Hematopoietic multipotent progenitor cell treated with erythropoietin and hydrocortisone succinate and interleukin-3 and kit ligand, for 6 days (in vitro differentiated cells): ENCODE results near the gene SOWAHD.
"Not testable (repeated sequence)": the region's sequence is repeated elsewhere in the genome, so short reads cannot be mapped to it uniquely, and the experiment has no call there.

Source experiments
- DNase-seq: peaks from one replicate; pipeline ENCODE4 v3.0.0-alpha.2; 2015

The SOWAHD gene

DNA sequence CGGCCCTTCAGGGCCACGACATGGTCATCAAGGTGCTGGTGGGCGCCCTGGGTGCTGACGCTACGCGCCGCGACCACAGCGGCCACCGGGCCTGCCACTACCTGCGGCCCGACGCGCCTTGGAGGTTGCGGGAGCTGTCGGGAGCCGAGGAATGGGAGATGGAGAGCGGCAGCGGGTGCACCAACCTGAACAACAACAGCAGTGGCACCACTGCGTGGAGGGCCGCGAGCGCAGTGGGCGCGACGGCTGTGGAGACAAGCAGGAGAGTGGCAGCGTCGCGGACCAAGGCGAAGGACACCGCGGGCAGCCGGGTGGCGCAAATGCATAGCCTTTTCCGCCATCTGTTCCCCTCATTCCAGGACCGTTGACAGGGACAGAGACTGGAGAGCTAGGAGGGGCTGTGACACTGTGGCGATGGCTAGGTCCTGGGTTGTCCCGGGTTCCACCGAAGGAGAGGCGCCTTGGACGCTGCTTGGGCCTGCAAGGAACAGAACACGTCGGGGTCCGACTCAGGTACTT, 919 bp downstream of the SOWAHD start:
- no peak for DNase-seq

DNA sequence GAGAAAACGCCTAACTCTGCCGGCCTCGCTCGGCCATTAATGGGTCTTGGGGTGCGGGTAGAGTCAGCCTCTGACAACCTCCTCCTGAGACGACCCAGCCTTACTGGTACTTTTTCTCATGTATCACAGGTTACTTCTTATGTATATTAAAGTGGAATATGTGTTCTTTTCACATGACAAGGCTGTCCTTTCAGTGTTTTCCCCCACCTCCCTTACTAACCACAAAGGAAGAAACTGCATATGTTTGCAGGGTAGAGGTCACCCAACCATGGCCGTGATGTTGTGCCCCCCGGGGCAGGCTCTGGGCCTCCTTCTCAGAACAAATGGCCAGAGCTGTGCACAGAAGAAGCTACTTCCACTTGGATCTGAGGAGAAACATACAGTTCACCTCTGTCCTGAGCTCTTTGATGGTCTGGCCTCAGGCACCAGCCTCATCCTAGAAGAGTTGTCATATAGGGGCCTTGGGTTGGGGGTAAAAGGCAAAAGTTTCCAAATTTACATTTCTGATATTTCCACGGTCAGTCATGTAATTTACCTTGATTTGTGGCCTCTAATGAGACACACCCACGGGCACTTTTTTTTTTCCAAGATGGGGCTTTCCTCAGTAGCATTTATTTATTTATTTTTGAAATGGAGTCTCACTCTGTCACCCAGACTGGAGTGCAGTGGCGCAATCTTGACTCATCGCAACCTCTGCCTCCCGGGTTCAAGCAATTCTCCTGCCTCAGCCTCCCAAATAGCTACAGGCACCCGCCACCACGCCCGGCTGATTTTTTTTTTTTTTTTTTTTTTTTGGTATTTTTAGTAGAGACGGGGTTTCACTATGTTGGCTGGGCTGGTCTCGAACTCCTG, 1.9 kb downstream of the SOWAHD start:
- DNase-seq: no peak

DNA sequence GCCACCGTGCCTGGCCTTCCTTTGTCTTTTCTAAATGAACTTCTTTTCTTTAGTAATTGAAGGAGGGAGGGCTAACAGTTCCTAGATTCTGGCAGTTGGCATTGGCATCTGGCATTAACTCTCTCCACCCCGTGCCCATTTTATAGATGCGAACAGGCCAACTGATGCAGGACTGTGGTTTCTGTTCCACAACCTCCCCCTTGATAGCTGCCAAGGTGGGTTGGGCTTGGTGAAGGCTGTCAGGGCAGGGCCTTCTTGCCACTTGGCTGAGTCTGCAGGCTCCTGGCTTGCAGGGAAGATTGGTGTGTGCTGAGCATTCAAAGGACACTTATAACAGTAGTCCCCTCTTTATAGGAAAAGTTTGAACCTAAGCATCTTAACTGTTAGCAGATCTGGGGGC, 4.3 kb downstream of the SOWAHD start:
- DNase-seq: no peak

DNA sequence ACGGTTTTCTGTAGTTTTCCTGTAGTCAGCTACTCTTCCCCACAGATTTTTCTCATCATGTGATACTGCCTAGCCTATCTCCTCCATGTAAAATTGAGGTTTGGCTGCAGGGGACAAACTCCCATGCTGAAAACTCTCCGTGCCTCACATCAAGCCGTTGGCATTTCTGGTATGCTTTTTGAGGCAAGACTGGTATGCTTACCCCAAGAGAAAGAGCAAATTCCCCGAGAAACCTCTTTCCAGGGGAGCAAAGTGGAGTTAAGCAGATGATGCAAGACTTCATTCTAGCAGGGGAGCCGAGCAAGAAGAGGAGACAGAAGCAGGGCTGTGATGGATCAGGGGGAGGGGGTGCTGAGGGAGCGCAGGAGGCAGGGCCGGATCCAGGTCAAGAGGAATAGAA, 4.8 kb downstream of the SOWAHD start:
- DNase-seq: no peak

DNA sequence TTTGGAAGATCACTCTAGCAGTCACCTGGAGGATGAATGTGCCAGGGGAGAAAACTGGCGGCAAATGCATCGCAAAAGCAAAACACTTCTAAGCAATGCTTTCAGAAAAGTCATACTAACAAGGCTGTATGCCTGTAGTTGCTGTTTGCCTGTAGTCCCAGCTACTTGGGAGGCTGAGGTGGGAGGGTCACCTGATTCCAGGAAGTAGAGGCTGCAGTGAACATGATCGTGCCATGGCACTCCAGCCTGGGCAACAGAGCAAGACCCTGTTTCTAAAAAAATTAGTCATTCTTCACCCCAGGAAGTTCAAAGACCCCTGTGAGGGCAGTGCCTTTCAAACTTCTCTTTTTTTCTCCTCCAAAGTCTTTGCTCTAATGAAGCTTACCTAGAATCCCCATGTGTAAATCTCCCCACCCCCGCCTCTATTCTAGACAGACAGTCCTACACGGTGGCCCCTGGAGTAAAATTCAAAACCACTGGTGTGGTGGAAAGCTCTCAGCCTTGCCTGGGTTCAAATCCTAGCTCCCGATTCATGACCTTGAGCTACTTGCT, 5.5 kb downstream of the SOWAHD start:
- no peak for DNase-seq

DNA sequence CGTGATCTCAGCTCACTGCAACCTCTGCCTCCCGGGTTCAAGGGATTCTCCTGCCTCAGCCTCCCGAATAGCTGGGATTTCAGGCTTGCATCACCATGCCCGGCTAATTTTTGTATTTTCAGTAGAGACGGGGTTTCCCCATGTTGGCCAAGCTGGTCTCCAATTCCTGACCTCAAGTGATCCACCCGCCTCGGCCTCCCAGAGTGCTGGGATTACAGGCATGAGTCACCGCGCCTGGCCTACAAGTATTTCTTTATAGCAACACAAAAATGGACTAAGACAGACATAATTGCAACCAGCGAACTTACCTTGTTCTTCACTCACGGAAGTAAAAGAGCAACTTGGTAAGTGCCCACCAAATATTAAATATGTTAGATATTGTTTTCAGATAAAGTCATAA, 10.0 kb downstream of the SOWAHD start:
- not testable (repeated sequence) for DNase-seq

DNA sequence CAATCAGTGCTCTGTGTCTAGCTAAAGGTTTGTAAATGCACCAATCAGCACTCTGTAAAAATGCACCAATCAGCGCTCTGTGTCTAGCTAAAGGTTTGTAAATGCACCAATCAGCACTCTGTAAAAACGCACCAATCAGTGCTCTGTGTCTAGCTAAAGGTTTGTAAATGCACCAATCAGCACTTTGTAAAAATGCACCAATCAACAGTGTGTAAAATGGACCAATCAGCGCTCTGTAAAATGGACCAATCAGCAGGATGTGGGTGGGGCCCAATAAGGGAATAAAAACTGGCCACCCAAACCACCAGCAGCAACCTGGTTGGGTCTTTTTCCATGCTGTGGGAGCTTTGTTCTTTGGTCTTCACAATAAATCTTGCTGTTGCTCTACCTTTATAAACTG, 11.0 kb downstream of the SOWAHD start:
- DNase-seq: not testable (repeated sequence)

DNA sequence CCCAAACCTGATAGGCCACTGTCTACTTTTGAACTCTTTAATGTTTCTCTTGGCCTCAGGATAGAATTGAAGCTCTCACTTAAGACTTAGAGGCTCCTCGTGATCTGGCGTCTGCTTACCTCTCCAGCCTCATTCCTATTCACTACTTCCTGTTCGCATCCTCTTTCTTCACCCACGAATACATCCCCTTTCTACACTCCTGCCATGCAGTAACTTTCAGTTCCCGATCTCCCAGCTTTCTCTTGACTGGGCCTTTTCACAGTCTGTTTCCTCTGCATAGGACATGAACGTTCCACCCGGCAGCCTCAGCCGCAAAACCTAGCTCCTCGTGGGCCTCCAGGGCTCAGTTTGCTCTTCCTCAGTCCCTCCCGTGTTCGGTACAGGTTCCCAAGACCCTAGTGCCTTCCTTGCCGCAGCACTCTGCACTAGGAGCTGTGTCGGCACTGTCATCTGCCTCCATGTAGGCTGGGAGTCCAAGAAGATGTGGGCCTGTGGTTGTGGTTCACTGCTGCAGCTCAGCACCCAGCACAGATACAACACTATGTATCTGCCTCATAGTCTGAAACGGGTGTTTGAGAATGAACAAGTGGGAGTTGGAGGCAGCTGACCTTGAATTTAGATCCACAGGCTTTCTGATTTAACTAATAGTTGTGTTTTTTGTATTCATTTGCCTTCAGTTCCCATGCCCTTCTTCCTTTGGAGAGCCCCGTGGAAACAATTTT, 17.3 kb downstream of the SOWAHD start:
- no peak for DNase-seq

DNA sequence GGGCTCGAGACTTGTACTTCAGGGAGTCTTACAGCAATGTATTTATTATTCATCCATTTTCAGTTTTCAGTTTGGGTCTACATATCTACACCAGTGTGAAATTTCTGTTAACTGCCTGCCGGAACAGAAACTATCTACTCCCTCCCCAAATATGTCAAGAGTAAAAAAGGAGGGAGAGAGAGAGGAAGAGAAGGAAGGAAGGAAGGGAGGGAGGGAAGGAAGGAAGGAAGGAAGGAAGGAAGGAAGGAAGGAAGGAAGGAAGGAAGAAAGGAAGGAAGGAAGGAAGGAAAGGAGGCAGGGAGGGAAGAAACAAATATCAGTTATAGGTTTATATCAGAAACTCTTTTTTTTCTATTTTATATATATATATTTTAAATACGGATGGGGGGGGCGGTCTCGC, 20.4 kb downstream of the SOWAHD start:
- DNase-seq: no peak

DNA sequence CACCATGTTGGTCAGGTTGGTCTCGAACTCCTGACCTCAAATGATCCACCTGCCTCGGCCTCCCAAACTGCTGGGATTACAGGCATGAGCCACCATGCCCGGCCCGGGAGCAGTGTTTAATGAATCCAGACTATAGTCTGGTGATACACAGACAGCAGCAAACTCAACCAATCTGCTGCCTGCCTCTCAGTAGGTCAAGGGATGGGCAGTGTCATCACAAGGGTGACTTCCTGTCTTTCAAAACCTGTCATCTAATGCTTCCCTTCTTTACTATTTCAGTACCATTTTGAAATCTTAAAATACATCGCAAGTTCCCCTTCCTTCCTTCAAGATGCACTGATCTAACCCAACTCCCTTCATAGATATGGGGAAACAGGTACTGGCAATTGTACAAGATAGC, 24.6 kb downstream of the SOWAHD start:
- peak; percentile 41 for DNase-seq

DNA sequence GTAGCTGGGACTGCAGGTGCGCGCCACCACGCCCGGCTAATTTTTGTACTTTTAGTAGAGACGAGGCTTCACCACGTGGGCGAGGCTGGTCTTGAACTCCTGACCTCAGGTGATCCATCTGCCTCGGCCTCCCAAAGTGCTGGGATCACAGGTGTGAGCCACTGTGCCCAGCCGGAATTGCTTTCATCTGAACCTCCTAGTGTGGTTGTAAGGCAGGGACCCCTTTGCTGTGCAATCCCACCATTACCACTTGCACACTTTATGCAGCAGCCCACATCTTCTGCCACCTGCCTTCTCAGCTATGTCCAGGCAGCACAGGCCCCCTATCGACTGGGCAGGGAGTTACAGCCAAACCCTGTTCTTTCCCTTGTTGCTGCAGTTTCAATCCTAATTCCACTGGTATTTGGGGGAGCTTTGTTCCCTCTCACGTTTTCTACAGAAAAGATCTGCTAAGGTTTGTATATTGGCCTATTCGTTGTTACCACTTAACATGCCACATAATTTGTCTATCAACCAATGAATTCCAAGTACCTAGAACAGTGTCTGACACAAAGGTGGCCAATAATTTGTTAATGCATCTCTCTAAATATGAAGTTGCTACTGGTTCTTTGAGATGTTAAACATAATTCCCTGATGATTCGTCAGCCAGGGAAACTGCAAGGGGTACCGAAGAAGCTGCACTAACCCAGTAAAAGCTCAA, 26.5 kb downstream of the SOWAHD start:
- peak; percentile 61 for DNase-seq

DNA sequence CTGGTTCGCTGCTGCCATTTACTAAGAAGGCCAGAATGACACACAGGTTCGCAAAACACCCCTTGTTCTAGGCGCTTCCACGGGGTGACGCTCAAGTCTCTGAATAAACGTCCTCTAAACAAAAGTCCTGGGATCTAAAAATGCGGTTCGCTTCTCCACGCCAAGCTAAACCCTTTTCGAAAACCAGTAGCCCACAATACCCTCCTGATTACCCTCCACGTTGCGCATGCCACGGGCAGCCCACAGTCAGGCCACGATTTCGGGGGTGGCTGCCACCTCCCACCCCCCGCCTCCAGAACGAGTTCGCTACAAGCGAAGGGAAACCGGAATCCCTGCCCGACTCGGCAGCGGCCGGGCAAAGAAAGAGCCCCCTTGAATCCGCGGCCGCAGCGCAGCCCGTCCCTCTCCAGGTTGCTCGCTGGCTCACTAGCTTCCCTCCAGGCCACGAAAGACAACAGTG, 32.6 kb downstream of the SOWAHD start:
- DNase-seq: peak; percentile 58

DNA sequence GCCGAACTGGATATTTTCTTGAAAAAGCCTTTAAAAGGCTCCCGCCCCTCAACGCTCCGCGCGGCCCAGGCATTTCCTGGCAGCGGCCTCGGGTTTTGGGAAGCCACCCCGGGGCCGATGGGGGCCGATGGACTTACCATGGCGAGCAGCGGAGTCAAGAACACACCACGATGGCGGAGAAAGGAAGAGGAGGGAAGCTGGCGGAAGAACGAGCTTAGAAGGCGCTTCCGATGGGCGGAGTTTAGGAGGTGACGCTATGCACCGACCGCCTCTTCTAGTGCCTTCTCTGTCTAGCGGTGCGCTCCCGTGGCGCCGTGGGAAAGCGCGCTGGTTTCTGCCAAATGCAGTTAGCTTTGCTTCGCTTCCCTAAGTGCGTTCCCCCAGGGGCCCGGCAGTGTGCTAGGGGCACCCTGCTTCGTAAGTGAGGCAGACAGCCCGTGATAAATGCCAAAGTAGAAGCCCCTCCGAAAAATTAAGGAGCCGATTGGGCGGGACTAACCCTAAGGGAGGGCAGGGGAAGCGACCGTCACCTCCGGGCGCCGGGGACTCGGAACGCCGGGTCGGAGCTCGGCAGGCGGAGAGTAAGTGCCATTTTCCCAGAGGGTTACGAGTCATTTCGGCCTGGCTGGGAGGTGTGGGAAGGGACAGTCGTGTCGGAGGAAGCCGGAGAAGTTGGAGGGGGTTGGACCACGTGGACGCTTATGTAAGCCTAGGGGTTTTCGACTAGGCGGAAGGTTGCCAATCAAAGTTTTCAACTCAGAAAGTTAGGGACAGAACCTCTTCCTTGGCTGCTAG, 33.2 kb downstream of the SOWAHD start, which contains the start of gene RPL39:
Gene RPL39 (minus strand): TSS at position 194 of the 795 bp plus-strand sequence. CDS start 54 bp downstream, at position 140.
- DNase-seq: peak; percentile 95

DNA sequence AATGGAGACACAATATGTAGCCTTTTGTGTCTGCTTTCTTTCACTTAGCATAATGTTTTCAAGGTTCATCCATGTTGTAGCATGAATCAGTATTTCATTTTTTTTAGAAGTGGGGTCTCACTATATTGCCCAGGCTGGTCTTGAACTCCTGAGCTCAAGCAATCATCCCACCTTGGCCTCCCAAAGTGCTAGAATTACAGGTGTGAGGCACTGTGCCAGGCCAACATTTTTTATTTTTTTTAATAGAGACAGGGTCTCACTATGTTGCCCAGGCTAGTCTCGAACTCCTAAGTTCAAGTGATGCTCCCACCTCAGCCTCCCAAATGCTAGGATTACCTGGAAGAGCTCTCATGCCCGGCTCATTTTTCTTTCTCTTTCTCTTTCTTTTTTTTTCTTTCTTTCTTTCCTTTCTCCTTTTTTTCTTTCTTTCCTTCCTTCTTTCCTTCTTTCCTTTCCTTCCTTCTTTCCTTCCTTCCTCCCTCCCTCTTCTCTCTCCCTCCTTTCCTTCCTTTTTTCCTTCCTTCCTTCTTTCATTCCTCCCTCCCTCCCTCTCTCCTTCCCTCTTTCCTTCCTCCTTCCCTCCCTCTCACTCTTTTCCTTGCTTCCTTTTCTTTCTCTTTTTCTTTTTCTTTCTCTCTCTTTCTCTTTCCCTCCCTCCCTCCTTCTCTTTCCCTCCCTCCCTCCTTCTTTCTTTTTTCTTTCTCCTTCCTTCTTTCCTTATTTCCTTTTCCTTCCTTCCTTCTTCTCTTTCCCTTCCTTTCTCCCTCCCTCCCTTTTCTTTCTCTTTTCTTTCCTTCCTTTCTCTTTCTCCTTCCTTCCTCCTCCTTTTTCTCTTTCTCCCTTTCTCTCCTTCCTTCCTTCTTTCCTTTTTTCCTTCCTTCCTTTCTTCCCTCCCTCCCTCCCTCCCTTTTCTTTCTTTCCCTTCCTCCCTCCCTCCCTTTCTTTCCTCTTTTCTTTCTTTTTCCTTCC, 43.1 kb downstream of the SOWAHD start:
- DNase-seq: no peak

DNA sequence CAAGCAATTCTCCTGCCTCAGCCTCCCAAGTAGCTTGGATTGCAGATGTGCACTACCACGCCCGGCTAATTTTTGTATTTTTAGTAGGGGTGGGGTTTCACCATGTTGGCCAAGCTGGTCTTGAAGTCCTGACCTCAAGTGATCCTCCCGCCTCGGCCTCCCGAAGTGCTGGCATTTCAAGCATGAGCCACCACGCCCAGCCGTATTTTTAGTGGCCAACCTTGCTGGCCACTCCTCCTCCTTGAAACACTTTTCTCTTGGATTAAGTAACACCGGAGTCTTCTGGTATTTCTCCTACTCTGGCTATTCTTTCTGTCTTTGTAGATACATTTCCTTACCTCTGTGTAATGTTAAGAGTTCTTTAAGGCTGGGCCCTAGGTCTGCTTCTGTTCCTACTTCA, 44.2 kb downstream of the SOWAHD start:
- no peak for DNase-seq

DNA sequence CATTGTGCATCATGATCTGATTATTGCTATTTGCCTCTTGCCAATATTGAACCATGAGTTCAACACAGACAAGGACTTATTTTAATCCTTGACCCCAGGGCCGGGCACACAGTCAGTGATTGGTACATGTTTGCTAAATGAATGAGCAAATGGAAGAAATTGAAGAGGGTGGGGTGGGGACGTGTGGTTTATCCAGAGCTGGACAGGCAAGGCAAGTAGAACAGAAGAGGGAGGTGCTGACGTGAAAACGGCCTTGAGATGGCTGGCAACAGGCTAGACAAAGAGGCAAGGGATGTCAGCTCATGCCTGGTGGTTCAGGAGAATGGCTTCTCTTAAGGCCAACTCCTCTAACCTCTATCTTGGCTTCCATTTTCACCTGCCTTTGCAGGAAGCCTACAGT, 50.1 kb downstream of the SOWAHD start:
- not testable (repeated sequence) for DNase-seq

DNA sequence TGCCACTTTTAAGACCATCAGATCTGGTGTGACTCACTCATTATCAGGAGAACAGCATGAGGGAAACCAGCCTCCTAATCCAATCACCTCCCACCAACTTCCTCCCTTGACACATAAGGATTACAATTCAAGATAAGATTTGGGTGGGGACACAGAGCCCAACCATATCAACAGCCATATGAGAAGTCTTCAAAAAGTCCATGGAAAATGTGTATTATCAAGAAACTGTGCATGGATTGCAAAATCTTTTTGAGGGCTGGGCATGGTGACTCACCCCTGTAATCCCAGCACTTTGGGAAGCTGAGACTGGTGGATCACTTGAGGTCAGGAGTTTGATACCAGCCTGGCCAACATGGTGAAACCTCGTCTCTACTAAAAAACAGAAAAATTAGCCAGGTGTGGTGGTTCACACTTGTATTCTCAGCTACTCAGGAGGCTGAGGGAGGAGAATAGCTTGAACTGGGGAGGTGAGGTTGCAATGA, 50.8 kb downstream of the SOWAHD start:
- DNase-seq: peak; percentile 81
